ENCODE results near the gene RPL32. TPM values are rescaled to one million over a fixed set of nuclear protein-coding genes. Genes with fewer than 3 reads are reported as not detected.

RPL32 gene
- total and polyA plus RNA-seq, 2 donors from 2014 or later = 1,227 to 2,612 TPM

- FAIRE-seq = no peak
- H3K36me3 ChIP-seq (ENCODE audit: control insufficient read depth in 2 of 3, insufficient read depth in 3 of 3, low read length in 3 of 3) = peaks cover 7 to 45% (median 40%) of the 10 kb centered on the region in 3 donors
- intact Hi-C loops (cut with DNase I) = no loop called here
- TF ChIP-seq CTCF (IDR thresholded peaks at IDR 0.05; ENCODE audit: borderline replicate concordance, extremely low read depth, insufficient read depth) = no peak
- H3K9me3 ChIP-seq (ENCODE audit: control insufficient read depth in 2 of 3, insufficient read depth in 1 of 3, low read length in 3 of 3) = no peaks in the 10 kb centered on the region
- no peak overlapping the region for H3K27ac ChIP-seq (ENCODE audit: low read depth in 2 of 2, low read length in 2 of 2)
- H3K4me3 ChIP-seq (ENCODE audit: low read length in 3 of 3) = no peak overlapping the region
- DNase-seq = no peak
- H3K9ac ChIP-seq (ENCODE audit: low read length in 3 of 3) = no peak overlapping the region
- H3K27me3 ChIP-seq (ENCODE audit: control insufficient read depth, insufficient read depth, low read length) = no peaks in the 10 kb centered on the region
- no peaks in the 10 kb centered on the region for H3K4me1 ChIP-seq (ENCODE audit: control insufficient read depth in 2 of 3, insufficient read depth in 2 of 3, low read depth in 1 of 3, low read length in 3 of 3)
Measured at GRCh38 chr3:12833222-12834161, 7.9 kb downstream of the RPL32 start.

GRCh38 chr3:12832350-12833221, 8.8 kb downstream of the RPL32 start:
- no peak for FAIRE-seq
- H3K9ac ChIP-seq (ENCODE audit: low read length in 3 of 3) = no peak overlapping the region
- peaks cover 7 to 36% (median 36%) of the 10 kb centered on the region in 3 donors for H3K36me3 ChIP-seq (ENCODE audit: control insufficient read depth in 2 of 3, insufficient read depth in 3 of 3, low read length in 3 of 3)
- intact Hi-C loops (cut with DNase I) = no loop called here
- H3K27ac ChIP-seq (ENCODE audit: low read depth in 2 of 2, low read length in 2 of 2) = no peak overlapping the region
- no peak overlapping the region for H3K4me3 ChIP-seq (ENCODE audit: low read length in 3 of 3)
- no peak for TF ChIP-seq CTCF (IDR thresholded peaks at IDR 0.05; ENCODE audit: borderline replicate concordance, extremely low read depth, insufficient read depth)
- no peaks in the 10 kb centered on the region for H3K9me3 ChIP-seq (ENCODE audit: control insufficient read depth in 2 of 3, insufficient read depth in 1 of 3, low read length in 3 of 3)
- H3K4me1 ChIP-seq (ENCODE audit: control insufficient read depth in 2 of 3, insufficient read depth in 2 of 3, low read depth in 1 of 3, low read length in 3 of 3) = no peaks in the 10 kb centered on the region
- no peaks in the 10 kb centered on the region for H3K27me3 ChIP-seq (ENCODE audit: control insufficient read depth, insufficient read depth, low read length)
- no peak for DNase-seq

GRCh38 chr3:12831301-12831866, 10.0 kb downstream of the RPL32 start:
- H3K27me3 ChIP-seq (ENCODE audit: control insufficient read depth, insufficient read depth, low read length) = no peaks in the 10 kb centered on the region
- no peak overlapping the region for H3K9ac ChIP-seq (ENCODE audit: low read length in 3 of 3)
- no peak for TF ChIP-seq CTCF (IDR thresholded peaks at IDR 0.05; ENCODE audit: borderline replicate concordance, extremely low read depth, insufficient read depth)
- no peaks in the 10 kb centered on the region for H3K4me1 ChIP-seq (ENCODE audit: control insufficient read depth in 2 of 3, insufficient read depth in 2 of 3, low read depth in 1 of 3, low read length in 3 of 3)
- intact Hi-C loops (cut with DNase I) = no loop called here
- H3K27ac ChIP-seq (ENCODE audit: low read depth in 2 of 2, low read length in 2 of 2) = no peak overlapping the region
- FAIRE-seq (no peak), DNase-seq (peak in 2 of 5 donors; percentile 19 to 41)
- H3K9me3 ChIP-seq (ENCODE audit: control insufficient read depth in 2 of 3, insufficient read depth in 1 of 3, low read length in 3 of 3) = no peaks in the 10 kb centered on the region
- peaks cover 2 to 26% (median 25%) of the 10 kb centered on the region in 3 donors for H3K36me3 ChIP-seq (ENCODE audit: control insufficient read depth in 2 of 3, insufficient read depth in 3 of 3, low read length in 3 of 3)
- H3K4me3 ChIP-seq (ENCODE audit: low read length in 3 of 3) = no peak overlapping the region

All from kidney (tissue), 14 donors.